Uterus (tissue), 2 donors: ENCODE results near the gene DISP3.

Experiments
- CTCF ChIP-seq, 4 experiments: fragments of 200-600 bp in 2 of 4; fragments of 450-650 bp in 2 of 4; sonication (generic) in 2 of 4; IDR thresholded peaks; one replicate each; pipeline ENCODE4 v1.5.1; 2016 to 2019; ENCODE audit warnings: antibody characterized with exemption in 4 of 4, mild to moderate bottlenecking in 2 of 4, moderate library complexity in 1 of 4
- POLR2A ChIP-seq, 2 donors: fragments of 450-650 bp; IDR thresholded peaks; one replicate each; pipeline ENCODE4 v1.6.1; 2016; ENCODE audit warnings: antibody characterized with exemption in 2 of 2, mild to moderate bottlenecking in 1 of 2, moderate library complexity in 1 of 2

- no peak for TF ChIP-seq CTCF (IDR thresholded peaks at IDR 0.05)
- TF ChIP-seq POLR2A (IDR thresholded peaks at IDR 0.05), result no peak
Observed at GRCh38 chr1:11479375-11479979, 522 bp downstream of the DISP3 start.
